Fibroblast of pulmonary artery (primary cell): Measurements from ENCODE around the gene MRPS33.

Experiments used
- DNase-seq: peaks from one replicate; pipeline ENCODE4 v3.0.0-alpha.2; 2010; ENCODE audit warnings: low read depth
- H3K4me3 ChIP-seq: replicated peaks from 2 replicates; pipeline ENCODE4 v1.5.1; 2011; ENCODE audit warnings: low read depth, mild to moderate bottlenecking, control low read depth, low read length, moderate library complexity
- CTCF ChIP-seq: IDR thresholded peaks from 2 replicates; pipeline ENCODE4 v1.5.1; 2011; ENCODE audit warnings: mild to moderate bottlenecking, control low read depth, low read length, inconsistent platforms; ENCODE audit errors: missing control alignments

Gene MRPS33

GRCh38 chr7:141012044-141012685 is 2.6 kb downstream of the MRPS33 start:
- no peak overlapping the region for H3K4me3 ChIP-seq
- peak; percentile 75 for DNase-seq
- peak; percentile 67 for TF ChIP-seq CTCF

GRCh38 chr7:141011443-141011842 is 3.3 kb downstream of the MRPS33 start:
- no peak for TF ChIP-seq CTCF
- no peak overlapping the region for H3K4me3 ChIP-seq
- no peak for DNase-seq

GRCh38 chr7:141003172-141004065 is 11.3 kb downstream of the MRPS33 start:
- no peak overlapping the region for H3K4me3 ChIP-seq
- no peak for TF ChIP-seq CTCF

GRCh38 chr7:141001546-141001945 is 13.2 kb downstream of the MRPS33 start:
- no peak overlapping the region for H3K4me3 ChIP-seq
- TF ChIP-seq CTCF = no peak
- no peak for DNase-seq

More at GRCh38 chr7:141003172-141004065, 11.3 kb downstream of the MRPS33 start:
- DNase-seq = no peak

GRCh38 chr7:141001122-141001521 is 13.6 kb downstream of the MRPS33 start:
- H3K4me3 ChIP-seq = no peak overlapping the region
- no peak for DNase-seq

GRCh38 chr7:140998715-140999114 is 16.0 kb downstream of the MRPS33 start:
- TF ChIP-seq CTCF = no peak
- H3K4me3 ChIP-seq = no peak overlapping the region
- DNase-seq = no peak

More at GRCh38 chr7:141001122-141001521, 13.6 kb downstream of the MRPS33 start:
- no peak for TF ChIP-seq CTCF
